Natural killer cell (primary cell): ENCODE results near the gene GPR25. TPM values are rescaled to one million over a fixed set of nuclear protein-coding genes. Genes with fewer than 3 reads are reported as not detected.

ENCODE experiments used
- ATAC-seq, 3 donors: fragments of 150-1000 bp in 2 of 3; fragments of 200-7000 bp in 1 of 3; cut with Tn5 transposase; 1 replicate in 1 of 3; 2 replicates in 2 of 3; pipeline ENCODE4 v1.10.0; 2021; ENCODE audit warnings: mild to moderate bottlenecking in 2 of 3, moderate library complexity in 2 of 3
- DNase-seq, 2 donors: peaks; one replicate each; pipeline versions ENCODE4 v3.0.0 to v3.0.0-alpha.2; 2013 to 2021; ENCODE audit warnings: mixed read lengths in 1 of 2
- H3K27ac ChIP-seq: one replicate; pipeline ENCODE4 v1.5.1; 2013; ENCODE audit warnings: mild to moderate bottlenecking, low read length
- H3K27me3 ChIP-seq: one replicate; pipeline ENCODE4 v1.6.1; 2013; ENCODE audit warnings: low read length; ENCODE audit not compliant: control insufficient read depth, insufficient read depth
- H3K36me3 ChIP-seq: one replicate; pipeline ENCODE4 v1.6.1; 2013; ENCODE audit warnings: low read length; ENCODE audit not compliant: control insufficient read depth, insufficient read depth
- H3K4me1 ChIP-seq: one replicate; pipeline ENCODE4 v1.6.1; 2013; ENCODE audit warnings: low read length; ENCODE audit not compliant: control insufficient read depth, insufficient read depth
- H3K4me3 ChIP-seq: one replicate; pipeline ENCODE4 v1.5.1; 2013; ENCODE audit warnings: low read length
- H3K9me3 ChIP-seq: one replicate; pipeline ENCODE4 v1.6.1; 2013; ENCODE audit warnings: low read length; ENCODE audit not compliant: control insufficient read depth, insufficient read depth
- H3K27ac Mint-ChIP-seq, 2 donors: one replicate each; pipeline ENCODE4 v1.8.0; 2022; ENCODE audit warnings: mild to moderate bottlenecking in 2 of 2, mixed read lengths in 2 of 2, moderate library complexity in 1 of 2
- H3K27me3 Mint-ChIP-seq, 2 donors: one replicate each; pipeline ENCODE4 v1.8.0; 2022; ENCODE audit warnings: low read depth in 2 of 2, mixed read lengths in 2 of 2
- H3K36me3 Mint-ChIP-seq: one replicate; pipeline ENCODE4 v1.8.0; 2022; ENCODE audit warnings: mixed read lengths
- H3K4me1 Mint-ChIP-seq, 2 donors: one replicate each; pipeline ENCODE4 v1.8.0; 2022; ENCODE audit warnings: mixed read lengths in 2 of 2
- H3K4me3 Mint-ChIP-seq: one replicate; pipeline ENCODE4 v1.8.0; 2022; ENCODE audit warnings: mild to moderate bottlenecking, moderate library complexity, mixed read lengths
- H3K9me3 Mint-ChIP-seq, 2 donors: one replicate each; pipeline ENCODE4 v1.8.0; 2022; ENCODE audit warnings: mixed read lengths in 2 of 2
- WGBS: methylation state at CpG from one replicate; pipeline ENCODE4 v1.1.7; 2013; ENCODE audit warnings: missing lambda C conversion rate; ENCODE audit not compliant: insufficient coverage; 5-methylcytosine and 5-hydroxymethylcytosine counted together
- intact Hi-C: fragments of 100-400 bp; cut with micrococcal nuclease; formaldehyde crosslinking; loops from one replicate; pipeline ENCODE4 v1.14.2; 2022
- total RNA-seq, 4 donors: library from RNA; stranded (reverse); fragments of 120-200 nt in 1 of 4; gene quantifications; one replicate each; pipeline versions ENCODE4 v1.2.3 to v1.2.4, GENCODE V29; 2013 to 2022
- TF ChIP-seq, protein P1 (sequence below): fragments of 200-600 bp; IDR thresholded peaks from one replicate; pipeline ENCODE4 v1.8.0; 2022; ENCODE audit warnings: antibody characterized with exemption

The GPR25 gene
- total RNA-seq, 3 donors from 2014 or later (not counting 1 experiment from before 2014, with no cell fraction given) = 2.1 to 9.4 (median 2.7) TPM

DNA sequence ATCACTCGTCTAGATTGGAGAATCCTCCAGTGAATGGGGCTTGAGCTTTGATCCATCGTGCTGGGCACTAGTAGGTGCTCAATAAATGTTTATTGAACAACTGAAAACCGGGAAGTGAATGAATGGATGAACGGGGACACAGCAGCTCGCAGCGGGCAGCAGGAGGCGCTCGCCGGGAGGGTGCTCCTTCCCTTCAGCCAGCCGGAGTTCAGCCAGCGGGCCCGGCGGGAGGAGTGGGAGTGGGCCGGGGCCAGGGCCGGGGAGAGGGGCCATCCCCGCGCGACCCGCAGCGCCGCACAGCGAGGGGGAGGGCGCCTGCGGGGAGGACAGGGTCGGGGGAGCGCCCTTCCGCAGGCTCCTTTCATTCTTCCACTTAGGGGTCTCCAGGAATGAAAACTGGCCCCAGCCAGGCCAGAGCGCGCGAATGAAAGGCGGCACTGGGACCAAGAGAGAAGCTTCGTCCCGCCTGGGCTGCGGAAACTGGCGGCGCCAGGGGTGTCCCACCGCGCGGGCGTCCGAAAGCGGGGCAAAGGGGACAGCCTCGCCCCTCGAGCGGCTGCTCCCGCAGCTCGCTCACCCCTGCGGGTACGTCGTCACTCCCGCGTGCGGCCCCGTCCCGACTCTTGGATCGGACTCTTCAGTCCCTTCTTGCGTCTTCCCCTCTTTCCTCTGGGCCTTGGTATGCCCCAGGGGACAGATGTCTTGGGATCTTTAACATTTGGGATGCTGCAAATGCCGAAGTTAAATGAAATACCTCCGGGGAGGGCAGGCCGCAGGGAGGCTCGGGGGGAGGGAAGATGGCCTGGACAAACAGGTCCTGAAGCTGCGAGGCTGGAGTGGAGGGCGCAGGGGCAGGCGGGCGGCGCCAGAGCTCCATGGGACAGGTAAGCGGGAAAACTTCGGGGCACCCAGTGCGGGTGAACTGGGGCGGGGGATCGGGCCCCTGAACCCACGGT lies 18.3 kb downstream of the GPR25 start:
- ATAC-seq (no peak), DNase-seq (peak in 1 of 2 donors; percentile 50)
- no peaks in the 10 kb centered on the region for H3K36me3 Mint-ChIP-seq
- no peaks in the 10 kb centered on the region for H3K36me3 ChIP-seq
- peak overlapping the region; percentile 39 for H3K4me3 ChIP-seq
- H3K4me3 Mint-ChIP-seq = peak overlapping the region; percentile 81
- intact Hi-C loops = no loop called here
- no peak overlapping the region for H3K27ac ChIP-seq
- no peaks in the 10 kb centered on the region for H3K9me3 ChIP-seq
- peak overlapping the region; percentile 92 to 93 for H3K27ac Mint-ChIP-seq
- TF ChIP-seq, protein P1, sequence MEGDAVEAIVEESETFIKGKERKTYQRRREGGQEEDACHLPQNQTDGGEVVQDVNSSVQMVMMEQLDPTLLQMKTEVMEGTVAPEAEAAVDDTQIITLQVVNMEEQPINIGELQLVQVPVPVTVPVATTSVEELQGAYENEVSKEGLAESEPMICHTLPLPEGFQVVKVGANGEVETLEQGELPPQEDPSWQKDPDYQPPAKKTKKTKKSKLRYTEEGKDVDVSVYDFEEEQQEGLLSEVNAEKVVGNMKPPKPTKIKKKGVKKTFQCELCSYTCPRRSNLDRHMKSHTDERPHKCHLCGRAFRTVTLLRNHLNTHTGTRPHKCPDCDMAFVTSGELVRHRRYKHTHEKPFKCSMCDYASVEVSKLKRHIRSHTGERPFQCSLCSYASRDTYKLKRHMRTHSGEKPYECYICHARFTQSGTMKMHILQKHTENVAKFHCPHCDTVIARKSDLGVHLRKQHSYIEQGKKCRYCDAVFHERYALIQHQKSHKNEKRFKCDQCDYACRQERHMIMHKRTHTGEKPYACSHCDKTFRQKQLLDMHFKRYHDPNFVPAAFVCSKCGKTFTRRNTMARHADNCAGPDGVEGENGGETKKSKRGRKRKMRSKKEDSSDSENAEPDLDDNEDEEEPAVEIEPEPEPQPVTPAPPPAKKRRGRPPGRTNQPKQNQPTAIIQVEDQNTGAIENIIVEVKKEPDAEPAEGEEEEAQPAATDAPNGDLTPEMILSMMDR = no peak
- peaks cover 21% of the 10 kb centered on the region for H3K27me3 ChIP-seq
- peaks cover 8 to 10% of the 10 kb centered on the region in 2 donors for H3K27me3 Mint-ChIP-seq
- WGBS = 7% methylated on average over 72 of the region's 72 CpGs
- peaks cover 61% of the 10 kb centered on the region for H3K4me1 ChIP-seq
- peaks cover 46 to 56% of the 10 kb centered on the region in 2 donors for H3K4me1 Mint-ChIP-seq
- H3K9me3 Mint-ChIP-seq = no peaks in the 10 kb centered on the region

DNA sequence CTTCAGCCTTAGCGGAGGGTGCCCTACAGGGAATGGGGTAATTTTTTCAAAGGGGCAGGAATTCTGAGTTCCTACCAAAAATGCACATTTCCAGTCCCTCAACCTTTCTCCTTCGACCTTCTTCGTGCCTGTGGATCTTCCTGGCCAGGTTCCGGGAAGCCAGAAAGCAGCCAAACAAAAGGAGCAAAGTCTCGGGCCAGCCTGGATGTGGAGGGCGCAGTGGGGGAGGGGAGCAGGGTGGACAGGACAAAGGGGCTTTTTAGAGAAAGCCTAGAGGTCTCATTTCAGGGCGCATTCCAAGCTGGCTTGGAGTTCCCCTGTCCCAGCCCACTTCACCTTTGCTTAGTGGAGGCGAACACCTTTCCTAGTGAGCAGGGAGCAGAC lies 19.0 kb downstream of the GPR25 start:
- Histone ChIP-seq H3K4me3 (no peak overlapping the region), H3K27me3 (peaks cover 21% of the 10 kb centered on the region), H3K9me3 (no peaks in the 10 kb centered on the region), H3K4me1 (peaks cover 55% of the 10 kb centered on the region), H3K27ac (no peak overlapping the region), H3K36me3 (no peaks in the 10 kb centered on the region)
- no peak for ATAC-seq
- no peaks in the 10 kb centered on the region for H3K36me3 Mint-ChIP-seq
- no peaks in the 10 kb centered on the region for H3K9me3 Mint-ChIP-seq
- no peak for DNase-seq
- 27% methylated on average over 8 of the region's 8 CpGs for WGBS
- H3K27me3 Mint-ChIP-seq = peaks cover 8 to 10% of the 10 kb centered on the region in 2 donors
- intact Hi-C loops = no loop called here
- peak overlapping the region; percentile 68 for H3K4me3 Mint-ChIP-seq
- H3K4me1 Mint-ChIP-seq = peaks cover 41 to 51% of the 10 kb centered on the region in 2 donors
- peak overlapping the region; percentile 14 to 92 for H3K27ac Mint-ChIP-seq
- TF ChIP-seq, protein P1 = no peak

DNA sequence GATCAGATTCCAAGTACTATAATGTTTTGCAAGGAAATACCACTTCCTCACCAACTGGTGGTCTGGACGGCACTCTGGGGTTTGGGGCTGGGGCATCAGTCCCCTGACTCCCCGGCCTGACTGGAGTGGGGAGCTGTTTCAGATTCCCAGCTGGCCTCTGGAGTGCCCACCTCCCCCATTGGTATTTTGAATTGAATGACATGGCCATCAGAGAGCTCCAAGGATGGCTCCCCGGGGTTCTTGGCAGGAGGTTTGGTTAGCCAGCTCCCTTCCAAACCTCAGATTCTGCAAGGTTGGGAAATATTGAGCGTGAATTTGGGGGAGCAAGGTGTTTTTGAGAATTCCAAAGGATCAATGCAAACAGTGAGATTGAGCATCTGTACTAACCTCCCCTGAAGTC lies 19.8 kb downstream of the GPR25 start:
- Mint-ChIP-seq H3K27ac (no peak overlapping the region), H3K4me3 (peak overlapping the region; percentile 68), H3K4me1 (peaks cover 33 to 44% of the 10 kb centered on the region in 2 donors), H3K36me3 (no peaks in the 10 kb centered on the region), H3K9me3 (no peaks in the 10 kb centered on the region), H3K27me3 (peaks cover 8 to 10% of the 10 kb centered on the region in 2 donors)
- TF ChIP-seq, protein P1 = no peak
- DNase-seq (no peak), ATAC-seq (no peak)
- 63% methylated on average over 4 of the region's 4 CpGs for WGBS
- Histone ChIP-seq H3K27ac (no peak overlapping the region), H3K9me3 (no peaks in the 10 kb centered on the region), H3K36me3 (no peaks in the 10 kb centered on the region), H3K27me3 (peaks cover 21% of the 10 kb centered on the region), H3K4me3 (no peak overlapping the region), H3K4me1 (peaks cover 47% of the 10 kb centered on the region)
- intact Hi-C loops = no loop called here
